ENCODE measurements around the gene ATG3.
A peak's percentile ranks its signal among the peaks of the same experiment; 100 is the strongest.
"Not testable (repeated sequence)": the region's sequence is repeated elsewhere in the genome, so short reads cannot be mapped to it uniquely, and the experiment has no call there.

Gene ATG3

DNA sequence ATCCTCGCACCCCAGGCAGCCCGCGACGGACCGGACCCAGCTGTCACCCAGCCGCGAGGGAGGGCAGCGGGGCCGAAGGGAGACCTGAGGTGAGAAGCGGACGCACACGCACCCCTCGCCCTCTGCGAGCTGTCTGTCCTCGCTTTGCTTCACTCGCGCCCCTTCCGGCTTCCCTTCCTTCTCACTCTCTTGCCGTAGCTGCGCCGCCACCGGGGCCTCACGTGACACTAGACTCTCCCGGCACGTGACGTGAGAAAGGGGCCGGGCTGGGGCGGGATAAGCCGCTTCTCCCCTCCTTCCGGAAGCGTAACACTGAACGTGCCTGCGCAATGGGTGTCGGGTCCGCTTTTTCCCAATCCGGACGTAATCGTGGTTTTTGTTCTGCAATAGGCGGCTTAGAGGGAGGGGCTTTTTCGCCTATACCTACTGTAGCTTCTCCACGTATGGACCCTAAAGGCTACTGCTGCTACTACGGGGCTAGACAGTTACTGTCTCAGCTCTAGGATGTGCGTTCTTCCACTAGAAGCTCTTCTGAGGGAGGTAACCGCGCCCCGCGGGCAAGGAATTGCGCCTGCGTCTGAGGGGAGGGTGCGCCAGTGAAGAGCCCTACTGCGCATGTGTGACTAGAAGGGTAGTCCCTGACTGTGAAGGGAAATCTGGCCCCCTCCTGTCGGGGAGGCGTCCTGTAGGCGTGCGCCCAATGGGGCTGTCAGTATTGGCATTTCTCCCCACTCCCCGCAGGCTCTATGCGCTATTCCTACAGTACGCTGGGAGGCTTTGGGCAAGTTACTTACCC lies at the start of gene ATG3, which contains the start of gene SLC35A5:
TSS of gene ATG3 (minus strand) at position 229 of the 796 bp plus-strand sequence. CDS start 434 bp downstream, outside the sequence.
TSS of gene SLC35A5 (plus strand) at position 312 of the 796 bp plus-strand sequence. CDS start 1,359 bp downstream, outside the sequence.
- peak; percentile 90 to 100 (median 99) for DNase-seq

- DNase-seq, result no peak
Observed at GRCh38 chr3:112610121-112610520, 48.4 kb upstream of the ATG3 start.

GRCh38 chr3:112607863-112608262 lies 46.1 kb upstream of the ATG3 start:
- DNase-seq, result no peak

- no peak for DNase-seq
Observed at GRCh38 chr3:112606098-112606497, 44.3 kb upstream of the ATG3 start.

DNA sequence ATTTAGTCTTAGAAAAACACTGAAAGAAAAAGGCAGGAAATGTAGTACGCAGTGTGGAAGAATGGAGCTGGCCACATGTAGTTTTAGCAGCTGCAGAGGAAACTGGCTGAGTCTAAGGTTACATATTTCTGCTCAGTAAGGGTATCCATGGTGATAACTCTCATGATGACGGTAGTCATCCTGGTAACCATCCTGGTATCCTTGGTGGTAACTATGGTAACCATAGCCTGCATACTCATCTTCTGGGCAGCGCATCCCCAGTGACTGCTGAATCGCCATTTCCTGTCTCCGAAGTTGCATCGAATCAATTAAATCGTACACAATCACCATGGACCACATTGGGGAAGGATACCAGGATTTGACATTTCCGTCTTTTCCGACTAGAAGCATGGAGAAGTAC lies 43.5 kb upstream of the ATG3 start:
- DNase-seq, result peak in 1 of 14 donors; percentile 8

DNA sequence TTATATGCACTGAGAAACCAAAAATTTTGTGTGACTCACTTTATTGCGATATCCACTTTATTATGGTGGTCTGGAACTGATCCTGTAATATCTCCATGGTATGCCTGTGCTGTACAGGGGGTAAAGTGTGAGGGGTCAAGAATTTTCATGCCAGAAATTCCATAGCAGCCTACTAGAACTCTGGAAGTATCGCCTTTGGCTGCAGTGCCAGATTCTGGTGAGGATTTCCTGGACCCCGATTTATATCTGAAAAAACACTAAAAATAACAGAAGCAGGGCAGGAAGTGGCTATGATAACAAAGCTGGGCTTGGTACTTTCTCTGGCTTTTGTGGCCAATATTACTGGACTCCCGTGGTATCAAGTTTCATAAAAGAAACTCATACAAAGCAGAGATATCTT lies 42.8 kb upstream of the ATG3 start:
- DNase-seq, result no peak

- no peak for DNase-seq
Observed at GRCh38 chr3:112602217-112602838, 40.6 kb upstream of the ATG3 start.

GRCh38 chr3:112598731-112599130 lies 37.0 kb upstream of the ATG3 start:
- DNase-seq, result no peak

DNA sequence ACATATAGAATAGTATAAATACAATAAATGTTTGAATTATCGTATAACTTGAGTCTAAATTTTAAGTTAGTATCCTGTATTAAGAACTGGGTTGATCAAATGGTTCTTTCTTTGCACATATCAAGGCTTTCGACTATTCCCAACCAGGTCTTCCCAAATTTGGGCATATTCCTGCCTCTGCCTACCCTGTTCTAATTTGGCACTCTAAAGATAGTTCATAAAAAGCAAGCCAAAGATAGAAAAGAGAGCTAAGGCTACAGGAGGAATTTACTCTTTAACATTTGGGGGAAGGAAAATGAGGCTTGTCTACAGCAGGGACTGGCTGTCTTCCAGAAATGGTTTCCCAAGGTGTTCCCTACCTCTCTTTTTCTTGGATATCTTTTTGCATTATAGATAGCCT lies 36.2 kb upstream of the ATG3 start:
- DNase-seq, result no peak

- DNase-seq, result no peak
Observed at GRCh38 chr3:112594856-112595255, 33.1 kb upstream of the ATG3 start.

- DNase-seq, result no peak
Observed at GRCh38 chr3:112593258-112593657, 31.5 kb upstream of the ATG3 start.

DNA sequence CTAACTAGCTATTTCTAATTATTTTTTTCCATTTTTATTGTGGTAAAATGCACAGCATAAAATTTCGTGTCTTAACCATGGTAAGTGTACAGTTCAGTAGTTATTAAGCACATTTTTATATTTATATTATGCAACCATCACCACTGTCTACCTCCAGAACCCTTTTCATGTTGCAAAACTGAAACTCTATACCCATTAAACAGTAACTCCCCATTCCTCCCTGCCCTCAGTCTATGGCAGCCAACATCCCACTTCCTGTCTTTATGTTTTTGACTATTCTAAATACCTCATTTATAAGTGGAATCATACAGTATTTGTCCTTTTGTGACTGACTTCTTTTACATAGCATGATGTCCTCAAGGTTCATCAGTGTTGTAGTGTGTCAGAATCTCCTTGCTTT lies 25.6 kb upstream of the ATG3 start:
- no peak for DNase-seq

DNA sequence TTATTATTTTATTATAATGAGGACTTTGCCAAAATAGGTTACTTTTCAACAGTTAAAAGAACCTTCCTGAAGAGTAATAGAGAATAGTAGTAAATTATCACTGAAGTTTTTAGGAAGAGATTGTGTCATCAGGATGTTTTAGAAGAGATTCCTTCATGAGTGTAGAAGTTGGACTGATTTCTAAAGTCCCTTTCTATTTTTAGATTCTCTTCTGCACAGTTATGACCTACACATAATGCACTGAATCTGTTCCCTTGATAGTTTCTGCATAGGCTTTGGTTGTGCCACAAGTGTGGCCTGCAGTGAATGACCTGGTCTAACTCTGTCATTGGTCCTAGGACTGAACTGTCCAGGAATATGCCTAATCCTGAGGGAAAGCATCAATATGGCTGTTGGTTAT lies 24.0 kb upstream of the ATG3 start:
- DNase-seq, result no peak

- DNase-seq, result no peak
Observed at GRCh38 chr3:112583105-112583504, 21.3 kb upstream of the ATG3 start.

DNA sequence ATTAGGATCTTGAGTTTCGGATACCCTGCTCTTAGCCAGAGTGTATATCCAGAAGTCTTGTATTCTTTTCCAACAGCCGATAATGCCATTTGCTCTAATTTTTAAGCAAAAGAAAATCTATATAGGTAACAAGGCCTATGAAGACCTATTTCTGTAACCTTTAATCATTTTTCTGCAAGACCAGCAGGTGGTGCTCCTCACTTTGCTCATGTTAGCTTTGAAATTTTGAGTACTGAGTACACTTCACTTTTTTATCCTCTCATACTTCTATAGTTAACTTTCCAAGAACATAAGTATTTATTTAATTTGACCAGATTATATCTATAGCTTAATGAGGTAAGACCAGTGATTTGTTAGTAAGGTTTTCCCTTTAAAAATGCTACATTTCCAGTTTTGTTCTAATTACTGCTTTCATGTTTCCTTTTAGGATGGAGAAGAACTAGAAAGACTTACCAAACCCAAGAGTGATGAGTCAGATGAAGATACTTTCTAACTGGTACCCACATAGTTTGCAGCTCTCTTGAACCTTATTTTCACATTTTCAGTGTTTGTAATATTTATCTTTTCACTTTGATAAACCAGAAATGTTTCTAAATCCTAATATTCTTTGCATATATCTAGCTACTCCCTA lies 20.6 kb upstream of the ATG3 start:
- DNase-seq, result no peak

GRCh38 chr3:112579697-112580096 lies 17.9 kb upstream of the ATG3 start:
- DNase-seq, result no peak

DNA sequence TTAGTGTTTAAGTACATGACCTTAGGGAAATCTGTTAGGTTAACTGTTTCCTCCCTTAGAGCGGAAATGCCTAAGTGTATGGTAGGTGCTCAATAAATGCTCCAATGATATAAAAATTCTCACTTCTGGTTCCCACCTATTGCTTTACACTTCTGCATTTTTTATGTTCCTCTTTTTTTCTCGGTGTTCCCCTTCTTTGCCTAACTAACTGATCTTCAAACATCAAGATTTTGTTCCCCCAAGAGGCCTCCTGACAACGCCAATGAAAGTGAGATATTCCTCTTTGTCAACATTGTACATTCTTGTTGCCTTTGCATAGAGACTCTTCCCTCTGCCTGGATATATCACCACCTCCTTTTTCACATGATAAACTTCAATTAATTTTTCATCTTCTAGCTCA lies 17.5 kb upstream of the ATG3 start:
- no peak for DNase-seq

DNA sequence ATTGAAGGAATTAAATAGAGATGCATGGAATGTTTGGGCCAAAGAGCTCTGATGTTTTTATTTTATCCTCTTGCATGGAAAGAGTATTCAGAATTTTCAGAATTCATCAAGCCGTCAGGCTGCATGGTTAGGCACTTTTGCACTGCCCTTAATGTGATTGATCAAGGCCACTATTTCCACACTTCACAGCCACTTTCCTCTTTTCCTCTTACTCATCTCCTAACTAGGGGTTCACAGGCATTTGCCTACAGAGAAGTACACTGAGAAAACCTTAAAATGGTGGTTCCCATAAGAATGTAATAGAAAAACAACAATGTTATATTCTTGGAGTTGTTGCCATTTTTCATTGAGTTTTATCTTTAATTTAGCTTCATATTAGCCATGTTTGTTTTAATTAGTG lies 10.9 kb upstream of the ATG3 start:
- DNase-seq, result no peak

DNA sequence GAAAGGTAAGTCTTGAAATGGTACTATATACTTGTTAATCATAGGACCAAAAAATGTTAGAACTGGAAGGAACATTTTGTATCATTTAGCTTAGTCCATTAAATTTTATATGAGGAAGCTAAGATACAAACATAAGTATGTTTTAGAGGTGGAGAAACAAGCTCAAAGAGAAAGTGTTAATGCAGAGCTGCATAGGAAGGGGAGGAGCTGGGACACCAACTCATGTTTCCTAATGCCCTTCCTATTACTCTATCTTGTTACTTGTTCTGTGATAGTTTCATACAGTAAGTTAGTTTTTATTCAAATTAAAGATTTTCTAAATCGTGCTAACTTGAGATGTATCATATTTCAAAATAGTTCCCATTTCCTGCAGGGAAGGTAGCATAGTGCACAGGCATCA lies 7.5 kb upstream of the ATG3 start:
- no peak for DNase-seq

DNA sequence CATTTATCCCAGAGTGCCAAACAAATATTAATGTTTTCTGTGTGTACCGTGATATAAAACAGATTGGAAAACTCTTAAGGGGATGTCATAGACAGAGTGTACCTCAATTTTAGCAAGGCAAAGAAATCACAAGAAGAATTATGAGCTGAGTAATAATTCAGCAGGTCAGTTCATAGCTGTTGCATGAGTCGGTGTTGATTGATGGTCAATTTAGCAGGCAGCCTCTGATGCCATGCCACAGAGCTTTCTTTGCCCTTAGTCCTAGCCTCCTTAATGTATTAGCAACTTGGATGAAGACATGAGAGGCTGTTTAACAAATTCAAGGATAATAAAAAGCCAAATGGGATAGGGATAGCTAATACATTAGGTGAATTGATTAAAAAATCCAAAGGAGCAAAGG lies 6.9 kb upstream of the ATG3 start:
- DNase-seq, result no peak

DNA sequence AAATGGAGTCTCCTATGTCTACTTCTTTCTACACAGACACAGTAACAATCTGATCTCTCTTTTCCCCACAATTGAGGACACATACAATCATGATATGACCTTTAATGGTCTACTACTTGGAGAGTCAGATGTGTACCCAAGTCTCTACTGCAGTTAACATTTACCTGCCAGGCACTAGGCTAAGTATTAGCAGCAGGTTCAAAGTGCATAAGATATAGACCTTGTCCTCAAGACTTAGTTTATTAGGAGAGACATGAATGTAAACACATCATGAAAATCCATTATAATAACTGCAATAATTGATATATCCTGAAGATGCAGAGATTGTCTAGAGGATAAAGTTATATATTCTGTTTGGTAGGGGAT lies 3.2 kb upstream of the ATG3 start:
- no peak for DNase-seq

GRCh38 chr3:112564247-112564939 lies 2.6 kb upstream of the ATG3 start:
- not testable (repeated sequence) for DNase-seq

DNA sequence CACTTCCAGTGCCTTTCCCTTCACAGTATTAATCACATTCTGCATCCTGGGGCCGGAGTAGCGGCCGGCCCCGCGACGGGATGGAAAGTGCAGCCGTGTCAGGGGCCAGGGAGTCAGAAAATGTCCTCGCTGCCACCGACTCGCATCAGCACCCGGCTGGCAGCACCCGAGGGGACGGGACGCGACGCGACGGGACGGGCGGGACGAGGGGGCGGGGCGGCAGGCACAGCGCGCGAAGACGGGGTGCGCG lies 353 bp downstream of the ATG3 start:
- peak in 1 of 14 donors; percentile 75 for DNase-seq
